H9 (cell line): Measurements from ENCODE around the gene DPH2. TPM values are rescaled to one million over a fixed set of nuclear protein-coding genes. Genes with fewer than 3 reads are reported as not detected.

Experiments
- DNase-seq: peaks from one replicate; pipeline ENCODE4 v3.0.0-alpha.2; 2017
- H2AFZ ChIP-seq: one replicate; pipeline ENCODE4 v1.6.1; 2013; ENCODE audit warnings: mild to moderate bottlenecking, low read length, control low read depth, moderate library complexity
- H2AK5ac ChIP-seq: 2 replicates; pipeline ENCODE4 v1.6.1; 2013; ENCODE audit warnings: low read length, control low read depth, mixed read lengths; ENCODE audit not compliant: insufficient read length
- H2BK120ac ChIP-seq: one replicate; pipeline ENCODE4 v1.6.1; 2013; ENCODE audit warnings: low read depth, mild to moderate bottlenecking, low read length, control low read depth, inconsistent platforms; ENCODE audit not compliant: poor library complexity, severe bottlenecking
- H2BK12ac ChIP-seq: 2 replicates; pipeline ENCODE4 v1.6.1; 2013; ENCODE audit warnings: low read length, control low read depth, mixed read lengths, low read depth; ENCODE audit not compliant: insufficient read length
- H2BK15ac ChIP-seq: 2 replicates; pipeline ENCODE4 v1.6.1; 2013; ENCODE audit warnings: low read depth, low read length, control low read depth
- H2BK20ac ChIP-seq: one replicate; pipeline ENCODE4 v1.6.1; 2013; ENCODE audit warnings: low read depth, mild to moderate bottlenecking, low read length, control low read depth, inconsistent platforms; ENCODE audit not compliant: poor library complexity, severe bottlenecking
- H2BK5ac ChIP-seq: 2 replicates; pipeline ENCODE4 v1.6.1; 2013; ENCODE audit warnings: low read length, control low read depth, mixed read lengths; ENCODE audit not compliant: insufficient read length
- H3K14ac ChIP-seq: 2 replicates; pipeline ENCODE4 v1.6.1; 2013; ENCODE audit warnings: low read length, control low read depth; ENCODE audit not compliant: insufficient read depth
- H3K18ac ChIP-seq: 2 replicates; pipeline ENCODE4 v1.6.1; 2013; ENCODE audit warnings: low read depth, mild to moderate bottlenecking, mixed read lengths, low read length, control low read depth; ENCODE audit not compliant: insufficient read length
- H3K23ac ChIP-seq: 2 replicates; pipeline ENCODE4 v1.6.1; 2013; ENCODE audit warnings: low read length, control low read depth, mixed read lengths, low read depth; ENCODE audit not compliant: insufficient read length
- H3K23me2 ChIP-seq: 2 replicates; pipeline ENCODE4 v1.6.1; 2013; ENCODE audit warnings: low read depth, mild to moderate bottlenecking, mixed read lengths, low read length, control low read depth; ENCODE audit not compliant: insufficient read length, poor library complexity, severe bottlenecking
- H3K27ac ChIP-seq: 2 replicates; pipeline ENCODE4 v1.5.1; 2013; ENCODE audit warnings: low read length, control low read depth, mixed read lengths, low read depth; ENCODE audit not compliant: insufficient read length
- H3K27me3 ChIP-seq: 2 replicates; pipeline ENCODE4 v1.6.1; 2013; ENCODE audit warnings: low read length, control low read depth, inconsistent platforms; ENCODE audit not compliant: insufficient read depth
- H3K4ac ChIP-seq: 2 replicates; pipeline ENCODE4 v1.6.1; 2013; ENCODE audit warnings: low read depth, mild to moderate bottlenecking, control low read depth, inconsistent platforms, low read length, moderate library complexity
- H3K4me1 ChIP-seq: 2 replicates; pipeline ENCODE4 v1.6.1; 2013; ENCODE audit warnings: low read length, control low read depth, inconsistent platforms; ENCODE audit not compliant: insufficient read depth
- H3K4me2 ChIP-seq: 2 replicates; pipeline ENCODE4 v1.6.1; 2013; ENCODE audit warnings: low read length, control low read depth, mixed read lengths; ENCODE audit not compliant: insufficient read length, insufficient read depth
- H3K56ac ChIP-seq: 2 replicates; pipeline ENCODE4 v1.6.1; 2013; ENCODE audit warnings: low read depth, mild to moderate bottlenecking, mixed read lengths, low read length, control low read depth; ENCODE audit not compliant: insufficient read length
- H3K79me1 ChIP-seq: 2 replicates; pipeline ENCODE4 v1.6.1; 2013; ENCODE audit warnings: low read depth, mild to moderate bottlenecking, moderate library complexity, low read length, control low read depth, inconsistent platforms; ENCODE audit not compliant: insufficient read depth, poor library complexity, severe bottlenecking
- H3K79me2 ChIP-seq: 2 replicates; pipeline ENCODE4 v1.6.1; 2013; ENCODE audit warnings: low read length, control low read depth, inconsistent platforms; ENCODE audit not compliant: insufficient read depth
- H3K9ac ChIP-seq: 2 replicates; pipeline ENCODE4 v1.6.1; 2013; ENCODE audit warnings: low read length, control low read depth, mixed read lengths; ENCODE audit not compliant: insufficient read length; ENCODE audit errors: extremely low read depth
- H3K9me3 ChIP-seq: one replicate; pipeline ENCODE4 v1.6.1; 2013; ENCODE audit warnings: low read depth, low read length, inconsistent platforms; ENCODE audit not compliant: control insufficient read depth
- H3T11ph ChIP-seq: one replicate; pipeline ENCODE4 v1.6.1; 2013; ENCODE audit warnings: mild to moderate bottlenecking, low read length, control low read depth, inconsistent platforms
- H4K20me1 ChIP-seq: one replicate; pipeline ENCODE4 v1.6.1; 2013; ENCODE audit not compliant: control insufficient read depth, insufficient read length, insufficient read depth
- H4K5ac ChIP-seq: 2 replicates; pipeline ENCODE4 v1.6.1; 2013; ENCODE audit warnings: low read depth, mild to moderate bottlenecking, mixed read lengths, low read length, control low read depth; ENCODE audit not compliant: insufficient read length
- H4K8ac ChIP-seq: replicated peaks from 2 replicates; pipeline ENCODE4 v1.6.1; 2013; ENCODE audit warnings: low read length, control low read depth, mixed read lengths, low read depth; ENCODE audit not compliant: insufficient read length
- H4K91ac ChIP-seq: 2 replicates; pipeline ENCODE4 v1.6.1; 2013; ENCODE audit warnings: low read depth, mild to moderate bottlenecking, moderate library complexity, mixed read lengths, low read length, control low read depth; ENCODE audit not compliant: insufficient read length
- H3K27ac Mint-ChIP-seq, 3 experiments: 2 replicates in 2 of 3; 3 replicates in 1 of 3; pipeline ENCODE4 v1.8.0; 2020 to 2021; ENCODE audit warnings: mixed read lengths in 3 of 3, mild to moderate bottlenecking in 1 of 3, moderate library complexity in 1 of 3
- H3K27me3 Mint-ChIP-seq: 2 replicates; pipeline ENCODE4 v1.8.0; 2021; ENCODE audit warnings: low read depth, mild to moderate bottlenecking, moderate library complexity, mixed read lengths
- H3K36me3 Mint-ChIP-seq, 3 experiments: 2 replicates in 2 of 3; 3 replicates in 1 of 3; pipeline ENCODE4 v1.8.0; 2020 to 2021; ENCODE audit warnings: low read depth in 3 of 3, mixed read lengths in 3 of 3; ENCODE audit not compliant: insufficient read depth in 1 of 3
- H3K4me1 Mint-ChIP-seq, 2 experiments: 2 replicates each; pipeline ENCODE4 v1.8.0; 2020; ENCODE audit warnings: mixed read lengths in 2 of 2
- H3K4me3 Mint-ChIP-seq, 2 experiments: 2 replicates in 1 of 2; 3 replicates in 1 of 2; pipeline ENCODE4 v1.8.0; 2020 to 2021; ENCODE audit warnings: mild to moderate bottlenecking in 2 of 2, mixed read lengths in 2 of 2, moderate library complexity in 1 of 2
- H3K9me3 Mint-ChIP-seq, 2 experiments: 2 replicates in 1 of 2; 3 replicates in 1 of 2; pipeline ENCODE4 v1.8.0; 2020; ENCODE audit warnings: mild to moderate bottlenecking in 2 of 2, mixed read lengths in 2 of 2, moderate library complexity in 1 of 2
- WGBS: extraction: QIAGEN DNeasy Blood & Tissue Kit; methylation state at CpG from one replicate; pipeline ENCODE4 v1.1.7; 2013; ENCODE audit warnings: missing lambda C conversion rate, low lambda C conversion rate, mixed read lengths; ENCODE audit not compliant: insufficient read length; ENCODE audit errors: extremely low coverage; 5-methylcytosine and 5-hydroxymethylcytosine counted together
- total RNA-seq: library from RNA; stranded (reverse); gene quantifications from 2 replicates; pipeline ENCODE4 v1.2.1, GENCODE V29; 2021
- TF ChIP-seq, protein P1 (sequence below): fragments of 200-600 bp; sonication (generic); conservative IDR thresholded peaks from 3 replicates; pipeline ENCODE4 v1.8.0; 2021; ENCODE audit warnings: antibody characterized with exemption, mild to moderate bottlenecking

Gene DPH2
- total RNA-seq, 1 experiment from 2014 or later: 74.4 TPM

DNA sequence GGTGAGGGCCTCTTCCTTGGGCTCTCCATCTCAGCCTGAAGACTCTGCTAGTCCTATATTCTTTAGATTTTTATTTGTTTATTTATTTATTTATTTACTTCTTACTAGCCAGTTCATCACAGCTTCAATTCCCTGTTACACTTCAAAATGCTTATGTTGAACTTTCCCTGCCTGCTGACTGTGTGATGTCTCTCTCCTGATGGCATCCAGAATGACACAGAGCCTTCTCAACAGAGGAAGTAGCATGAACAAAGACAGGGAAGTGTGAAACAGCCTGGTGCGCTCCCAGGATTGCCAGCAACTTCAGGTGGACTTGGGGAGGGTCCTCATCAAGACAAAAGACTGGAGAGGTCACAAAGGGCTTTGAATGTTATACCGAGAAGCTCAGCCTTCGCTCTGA lies 27.4 kb upstream of the DPH2 start:
- H3K18ac ChIP-seq: no peak overlapping the region
- no peaks in the 10 kb centered on the region for H3K79me1 ChIP-seq
- H3K14ac ChIP-seq: no peak overlapping the region
- H2BK5ac ChIP-seq: no peak overlapping the region
- no peak overlapping the region for H2AFZ ChIP-seq
- H4K20me1 ChIP-seq: no peaks in the 10 kb centered on the region
- peaks cover 2% of the 10 kb centered on the region; the same call in 1 of the 2 replicates for H3K4me1 ChIP-seq
- no CpG with 5 or more reads among the region's 3 CpGs for WGBS
- Mint-ChIP-seq H3K36me3 (peaks cover 0 to 6% (median 0%) of the 10 kb centered on the region in 3 experiments; a peak in 3 of 7 replicates), H3K4me3 (no peak overlapping the region), H3K27ac (no peak overlapping the region), H3K4me1 (peaks cover 38 to 42% of the 10 kb centered on the region in 2 experiments), H3K27me3 (no peaks in the 10 kb centered on the region; the same call in 1 of the 2 replicates), H3K9me3 (no peaks in the 10 kb centered on the region)
- H2BK12ac ChIP-seq: no peak overlapping the region
- TF ChIP-seq, protein P1, sequence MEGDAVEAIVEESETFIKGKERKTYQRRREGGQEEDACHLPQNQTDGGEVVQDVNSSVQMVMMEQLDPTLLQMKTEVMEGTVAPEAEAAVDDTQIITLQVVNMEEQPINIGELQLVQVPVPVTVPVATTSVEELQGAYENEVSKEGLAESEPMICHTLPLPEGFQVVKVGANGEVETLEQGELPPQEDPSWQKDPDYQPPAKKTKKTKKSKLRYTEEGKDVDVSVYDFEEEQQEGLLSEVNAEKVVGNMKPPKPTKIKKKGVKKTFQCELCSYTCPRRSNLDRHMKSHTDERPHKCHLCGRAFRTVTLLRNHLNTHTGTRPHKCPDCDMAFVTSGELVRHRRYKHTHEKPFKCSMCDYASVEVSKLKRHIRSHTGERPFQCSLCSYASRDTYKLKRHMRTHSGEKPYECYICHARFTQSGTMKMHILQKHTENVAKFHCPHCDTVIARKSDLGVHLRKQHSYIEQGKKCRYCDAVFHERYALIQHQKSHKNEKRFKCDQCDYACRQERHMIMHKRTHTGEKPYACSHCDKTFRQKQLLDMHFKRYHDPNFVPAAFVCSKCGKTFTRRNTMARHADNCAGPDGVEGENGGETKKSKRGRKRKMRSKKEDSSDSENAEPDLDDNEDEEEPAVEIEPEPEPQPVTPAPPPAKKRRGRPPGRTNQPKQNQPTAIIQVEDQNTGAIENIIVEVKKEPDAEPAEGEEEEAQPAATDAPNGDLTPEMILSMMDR: no peak
- no peak overlapping the region for H4K8ac ChIP-seq
- H3T11ph ChIP-seq: no peak overlapping the region
- no peak overlapping the region for H3K56ac ChIP-seq
- no peak overlapping the region for H4K91ac ChIP-seq
- no peak overlapping the region for H2AK5ac ChIP-seq
- H3K4ac ChIP-seq: no peak overlapping the region
- no peak overlapping the region for H3K9ac ChIP-seq
- no peak overlapping the region for H2BK15ac ChIP-seq
- H4K5ac ChIP-seq: no peak overlapping the region
- no peak overlapping the region for H3K27ac ChIP-seq
- no peaks in the 10 kb centered on the region for H3K79me2 ChIP-seq
- H3K23me2 ChIP-seq: peaks cover 9% of the 10 kb centered on the region
- H3K27me3 ChIP-seq: no peaks in the 10 kb centered on the region
- H3K23ac ChIP-seq: no peak overlapping the region
- no peak for DNase-seq
- H3K4me2 ChIP-seq: no peak overlapping the region
- no peak overlapping the region for H2BK120ac ChIP-seq
- H2BK20ac ChIP-seq: no peak overlapping the region
- no peaks in the 10 kb centered on the region for H3K9me3 ChIP-seq
